Heart left ventricle (tissue), 16 donors: Measurements from ENCODE around the gene EVX1. TPM values are rescaled to one million over a fixed set of nuclear protein-coding genes. Genes with fewer than 3 reads are reported as not detected.

ENCODE experiments used
- ATAC-seq, 4 donors: fragments of 200-7000 bp; cut with Tn5 transposase; one replicate each; pipeline ENCODE4 v1.9.1; 2020 to 2022; ENCODE audit warnings: moderate library complexity in 4 of 4, mild to moderate bottlenecking in 3 of 4, moderate number of reproducible peaks in 1 of 4
- DNase-seq, 5 donors: peaks; one replicate each; pipeline ENCODE4 v3.0.0-alpha.2; 2020
- H3K27ac ChIP-seq, 12 donors: fragments of 200-600 bp; sonication (generic) in 4 of 12; one replicate each; pipeline versions ENCODE4 v1.5.0 to v1.8.0; 2016 to 2022; ENCODE audit warnings: mild to moderate bottlenecking in 2 of 12
- H3K27me3 ChIP-seq, 9 donors: fragments of 200-600 bp; sonication (generic) in 2 of 9; one replicate each; pipeline versions ENCODE4 v1.5.1 to v1.8.0; 2016 to 2022; ENCODE audit warnings: mild to moderate bottlenecking in 3 of 9
- H3K36me3 ChIP-seq, 9 donors: fragments of 200-600 bp; sonication (generic) in 2 of 9; one replicate each; pipeline versions ENCODE4 v1.5.0 to v1.8.0; 2018 to 2022; ENCODE audit warnings: mild to moderate bottlenecking in 2 of 9
- H3K4me1 ChIP-seq, 12 donors: fragments of 200-600 bp; sonication (generic) in 4 of 12; one replicate each; pipeline versions ENCODE4 v1.5.0 to v1.8.0; 2016 to 2022; ENCODE audit warnings: mild to moderate bottlenecking in 3 of 12
- H3K4me3 ChIP-seq, 12 donors: fragments of 200-600 bp; sonication (generic) in 4 of 12; one replicate each; pipeline versions ENCODE4 v1.5.0 to v1.8.0; 2017 to 2022; ENCODE audit warnings: mild to moderate bottlenecking in 9 of 12, moderate library complexity in 4 of 12
- H3K9me3 ChIP-seq, 12 donors: fragments of 200-600 bp; sonication (generic) in 4 of 12; one replicate each; pipeline versions ENCODE4 v1.5.0 to v1.8.0; 2016 to 2022; ENCODE audit warnings: mild to moderate bottlenecking in 1 of 12
- POLR2A ChIP-seq, 2 donors: fragments of 450-650 bp; IDR thresholded peaks; one replicate each; pipeline ENCODE4 v1.6.1; 2017; ENCODE audit warnings: antibody characterized with exemption in 2 of 2, mild to moderate bottlenecking in 2 of 2, moderate library complexity in 2 of 2
- WGBS, 4 donors: extraction: QIAGEN DNeasy Blood & Tissue Kit in 2 of 4; methylation state at CpG; one replicate each; pipeline versions ENCODE4 v1.1.5 to v1.1.7; 2013 to 2018; 5-methylcytosine and 5-hydroxymethylcytosine counted together
- intact Hi-C, 10 donors: fragments of 100-400 bp; cut with DNase I; formaldehyde crosslinking; loops; one replicate each; pipeline versions ENCODE4 v1.11.1 to v1.14.2; 2022
- polyA plus RNA-seq, 2 donors: library from polyadenylated mRNA; stranded (reverse); fragments of 200-250 nt; gene quantifications; one replicate each; pipeline ENCODE4 v1.2.3, GENCODE V29; 2013
- total RNA-seq, 9 donors: library from RNA; depleted of rRNA in 2 of 9; stranded (reverse); fragments of >200 nt in 2 of 9; fragmentation: NEBNext Ultra II Directional in 3 of 9; extraction: Animal tissue kit (Norgen Biotek cat#: 25700) in 3 of 9; gene quantifications; one replicate each; pipeline versions ENCODE4 v1.1.0 to v1.2.4, GENCODE V29; 2016 to 2023
- TF ChIP-seq, protein P1 (sequence below), 12 donors: fragments of 200-600 bp; sonication (generic) in 4 of 12; IDR thresholded peaks; one replicate each; pipeline versions ENCODE4 v1.5.0 to v1.8.0; 2018 to 2022; ENCODE audit warnings: antibody characterized with exemption in 12 of 12, mild to moderate bottlenecking in 5 of 12
- donor health status: ischemic (EF 13 %, LVEDD 7.1; RV severe dilation, severe dysfunction).
- donor health status: healthy with polysubstance abuse.
- donor health status: DM: no; HTN: yes; CAD: no.
- donor health status: DM: no; HTN: no; CAD: no.
- donor health status: ischemic (EF 25% LVEDD 6.9; RV normal size, moderate dysfunction).
- donor health status: ischemic (EF 25% LVEDD 5.7; RV mildly dilated, moderate dysfunction).
- donor health status: healthy.
- donor health status: DM: yes; HTN: yes; CAD: no.
- donor health status: ischemic (EF 35%, LVEDD 5.7; RV mildly dilated, moderate dysfunction).
- donor health status: nonischemic (EF 11% LVEDD 7.7; RV severe dilation, severe dysfunction).
- donor health status: DM: yes; HTN: yes; CAD: no.
- donor health status: PGD.
- donor health status: ischemic (EF 29% LVEDD 5.4; RV normal size, mild dysfunction).
- donor health status: nonischemic (EF 23%, LVEDD 6.1; RV moderate dilation, normal function).

EVX1 gene
- total and polyA plus RNA-seq, 11 donors: not detected

DNA sequence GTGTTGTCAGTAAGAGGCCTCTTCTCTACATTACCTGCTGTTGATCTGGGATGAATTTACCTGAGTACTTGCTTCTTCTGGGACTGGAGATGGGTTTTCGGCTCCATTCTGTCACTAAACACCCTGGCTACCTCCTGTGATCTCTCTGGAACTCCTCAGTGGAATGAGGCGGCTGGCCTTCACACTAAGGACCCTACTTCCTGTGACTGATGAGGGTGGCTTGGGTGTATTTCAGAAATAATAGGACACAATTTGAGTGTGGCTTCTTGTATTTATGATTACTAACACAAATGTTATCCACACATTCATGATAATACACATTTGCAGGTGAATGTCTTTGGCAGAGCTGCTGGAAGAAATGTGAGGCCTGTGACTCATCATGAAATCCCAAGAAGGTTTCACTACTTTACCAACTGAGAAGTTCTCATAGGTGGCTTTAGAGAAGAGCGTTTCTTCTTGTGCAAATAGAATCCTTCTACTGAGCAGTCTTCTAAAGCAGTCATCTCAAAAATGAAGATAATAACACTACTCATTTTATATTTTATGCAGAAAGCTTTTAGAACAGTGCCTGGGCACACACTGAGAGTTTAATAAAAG, 21.3 kb upstream of the EVX1 start:
- 86 to 98% (median 89%) methylated on average over 3 of the region's 3 CpGs for WGBS, 4 donors
- no peak for ATAC-seq
- no peak for TF ChIP-seq POLR2A (IDR thresholded peaks at IDR 0.05)
- TF ChIP-seq, protein P1, sequence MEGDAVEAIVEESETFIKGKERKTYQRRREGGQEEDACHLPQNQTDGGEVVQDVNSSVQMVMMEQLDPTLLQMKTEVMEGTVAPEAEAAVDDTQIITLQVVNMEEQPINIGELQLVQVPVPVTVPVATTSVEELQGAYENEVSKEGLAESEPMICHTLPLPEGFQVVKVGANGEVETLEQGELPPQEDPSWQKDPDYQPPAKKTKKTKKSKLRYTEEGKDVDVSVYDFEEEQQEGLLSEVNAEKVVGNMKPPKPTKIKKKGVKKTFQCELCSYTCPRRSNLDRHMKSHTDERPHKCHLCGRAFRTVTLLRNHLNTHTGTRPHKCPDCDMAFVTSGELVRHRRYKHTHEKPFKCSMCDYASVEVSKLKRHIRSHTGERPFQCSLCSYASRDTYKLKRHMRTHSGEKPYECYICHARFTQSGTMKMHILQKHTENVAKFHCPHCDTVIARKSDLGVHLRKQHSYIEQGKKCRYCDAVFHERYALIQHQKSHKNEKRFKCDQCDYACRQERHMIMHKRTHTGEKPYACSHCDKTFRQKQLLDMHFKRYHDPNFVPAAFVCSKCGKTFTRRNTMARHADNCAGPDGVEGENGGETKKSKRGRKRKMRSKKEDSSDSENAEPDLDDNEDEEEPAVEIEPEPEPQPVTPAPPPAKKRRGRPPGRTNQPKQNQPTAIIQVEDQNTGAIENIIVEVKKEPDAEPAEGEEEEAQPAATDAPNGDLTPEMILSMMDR (IDR thresholded peaks at IDR 0.05): no peak
- Histone ChIP-seq H3K27me3 (peaks cover 27 to 99% (median 82%) of the 10 kb centered on the region in 9 donors), H3K4me3 (no peak overlapping the region), H3K36me3 (no peaks in the 10 kb centered on the region), H3K9me3 (no peaks in the 10 kb centered on the region), H3K27ac (no peak overlapping the region), H3K4me1 (peaks cover 0 to 14% (median 0%) of the 10 kb centered on the region in 12 donors)
- intact Hi-C loops: no loop called here
- no peak for DNase-seq

DNA sequence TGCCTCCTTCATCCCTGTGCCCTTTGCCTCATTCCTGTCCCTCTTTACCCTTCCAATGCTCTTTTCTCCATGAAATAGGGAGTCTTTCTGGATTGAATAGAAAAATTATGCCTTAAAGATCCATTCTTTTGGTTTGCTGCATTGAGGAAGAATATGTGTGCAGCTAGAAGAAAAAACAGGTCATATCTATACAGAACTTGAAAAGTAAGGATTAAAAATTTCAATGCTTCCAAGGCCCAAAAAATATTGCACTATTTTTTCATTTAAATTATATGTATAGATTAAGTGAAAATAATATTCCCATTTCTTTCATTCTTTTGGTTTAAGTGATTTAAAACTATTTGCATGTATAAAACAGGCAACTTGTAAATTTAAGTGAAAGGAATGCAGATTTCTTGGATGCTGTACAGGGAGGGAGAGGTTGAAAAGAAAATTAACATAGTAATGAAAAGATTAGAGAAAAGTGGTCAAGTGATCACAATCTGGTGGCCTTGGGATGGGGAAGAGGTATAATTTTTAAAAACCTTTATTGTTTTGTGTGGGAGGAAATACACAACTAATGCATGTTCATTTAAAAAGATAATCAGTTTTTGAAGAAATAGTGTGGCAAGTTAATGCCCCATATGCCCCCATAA, 18.5 kb upstream of the EVX1 start:
- peaks cover 27 to 99% (median 78%) of the 10 kb centered on the region in 9 donors for H3K27me3 ChIP-seq

DNA sequence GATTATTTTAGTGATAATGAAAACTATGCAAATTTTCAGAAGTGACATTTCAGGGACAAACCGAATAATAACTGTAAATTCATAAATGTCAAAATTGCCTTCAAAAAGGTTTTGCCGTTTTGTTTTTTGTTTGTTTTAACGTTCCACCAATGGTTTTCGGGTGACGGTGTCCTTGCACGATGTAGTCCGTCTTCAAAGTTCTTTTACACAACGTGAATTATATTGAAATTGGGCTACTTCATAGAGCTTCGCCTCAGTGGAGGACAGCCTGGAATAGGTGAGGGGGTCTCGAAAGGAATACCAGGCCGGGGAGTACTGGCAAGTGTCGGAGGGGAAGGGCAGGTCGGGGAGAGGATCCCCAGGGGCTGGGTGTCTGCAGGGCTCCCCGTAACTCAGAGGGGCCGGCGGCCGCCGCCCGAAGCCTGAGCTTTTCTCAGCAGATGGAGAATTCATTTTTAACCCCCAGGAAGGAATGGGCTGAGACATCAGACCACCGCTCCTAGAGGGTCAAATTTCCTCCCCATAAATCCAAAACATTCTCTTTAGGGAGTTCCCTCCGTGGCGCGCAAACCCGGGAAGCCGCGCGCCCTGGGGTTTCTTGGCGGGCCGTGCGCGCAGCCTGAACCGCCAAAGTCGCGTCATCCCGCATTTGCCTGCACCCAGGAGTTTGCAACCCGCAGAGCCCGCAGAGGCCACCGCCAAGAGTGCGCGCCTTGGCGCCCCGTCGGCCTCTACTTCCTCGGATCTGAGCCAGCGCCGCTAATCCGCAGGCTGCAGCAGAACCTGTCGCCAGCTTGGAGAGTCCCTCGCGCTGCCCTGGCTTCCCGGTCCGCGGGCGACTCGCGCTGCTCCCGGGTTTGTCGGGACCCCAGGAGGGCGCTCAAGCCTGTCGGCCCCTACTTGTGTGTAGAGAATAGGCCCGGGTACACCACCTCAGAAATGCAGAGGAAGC, 17.3 kb upstream of the EVX1 start:
- Histone ChIP-seq H3K4me1 (peaks cover 0 to 12% (median 0%) of the 10 kb centered on the region in 12 donors), H3K36me3 (no peaks in the 10 kb centered on the region), H3K4me3 (no peak overlapping the region), H3K27me3 (peaks cover 22 to 87% (median 66%) of the 10 kb centered on the region in 9 donors), H3K27ac (no peak overlapping the region), H3K9me3 (no peaks in the 10 kb centered on the region)
- 7 to 9% (median 8%) methylated on average over 44 to 61 of the region's 61 CpGs for WGBS, 4 donors
- TF ChIP-seq POLR2A (IDR thresholded peaks at IDR 0.05): no peak
- TF ChIP-seq, protein P1 (IDR thresholded peaks at IDR 0.05): no peak
- DNase-seq (peak in 1 of 5 donors; percentile 47), ATAC-seq (no peak)
- intact Hi-C loops: no loop called here

More for the DNA sequence above, 18.5 kb upstream of the EVX1 start:
- Histone ChIP-seq H3K9me3 (no peaks in the 10 kb centered on the region), H3K4me1 (peaks cover 0 to 14% (median 0%) of the 10 kb centered on the region in 12 donors), H3K4me3 (no peak overlapping the region), H3K27ac (no peak overlapping the region), H3K36me3 (no peaks in the 10 kb centered on the region)
- DNase-seq: no peak
- ATAC-seq: no peak
- intact Hi-C loops: no loop called here
- TF ChIP-seq POLR2A (IDR thresholded peaks at IDR 0.05): no peak
- TF ChIP-seq, protein P1 (IDR thresholded peaks at IDR 0.05): no peak

DNA sequence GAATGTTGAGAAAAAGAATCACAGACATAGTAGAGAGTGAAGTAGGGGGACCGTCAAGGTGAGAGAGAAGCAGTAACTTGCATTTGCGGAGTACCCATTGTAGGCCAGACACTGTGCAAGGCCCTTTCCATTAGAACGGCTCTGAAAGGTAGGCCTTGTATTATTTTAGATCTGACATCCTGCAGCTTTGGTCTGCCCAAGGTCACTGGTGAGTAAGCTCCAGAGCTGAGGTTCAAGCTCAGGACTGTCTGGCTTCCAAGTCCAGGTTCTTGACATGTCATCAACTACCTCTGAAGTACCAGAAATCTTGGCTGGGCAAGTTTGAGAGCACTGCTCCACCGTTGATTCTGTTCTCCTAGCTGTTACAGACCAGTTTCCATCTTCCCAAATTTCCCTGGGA, 13.2 kb upstream of the EVX1 start:
- TF ChIP-seq, protein P1 (IDR thresholded peaks at IDR 0.05): no peak
- TF ChIP-seq POLR2A (IDR thresholded peaks at IDR 0.05): no peak
- Histone ChIP-seq H3K9me3 (no peaks in the 10 kb centered on the region), H3K4me1 (peaks cover 0 to 8% (median 0%) of the 10 kb centered on the region in 12 donors), H3K36me3 (no peaks in the 10 kb centered on the region), H3K4me3 (no peak overlapping the region), H3K27ac (no peak overlapping the region), H3K27me3 (peaks cover 15 to 80% (median 26%) of the 10 kb centered on the region in 9 donors)
- intact Hi-C loops: no loop called here
- no peak for ATAC-seq
- WGBS, 4 donors: 81 to 97% (median 85%) methylated on average over 4 of the region's 4 CpGs
- no peak for DNase-seq
